ENCODE measurements around the gene GPX3. TPM values are rescaled to one million over a fixed set of nuclear protein-coding genes. Genes with fewer than 3 reads are reported as not detected.

Gene GPX3
- total and polyA plus RNA-seq, 9 of the 15 experiments (the other 6 are each of a cell fraction or from before 2014, with no cell fraction given): 0.25 to 0.86 TPM; not detected in 7

- TF ChIP-seq CEBPZ (IDR thresholded peaks at IDR 0.05; ENCODE audit: borderline replicate concordance, low read depth, low read length) (no peak), SMAD4 (CRISPR knock-in tag; conservative IDR thresholded peaks at IDR 0.05) (peak; percentile 76; the same call in 1 of the 2 replicates), ASH1L (IDR thresholded peaks at IDR 0.05; ENCODE audit: borderline replicate concordance, low read depth, partially characterized antibody) (no peak), ZNF212 (CRISPR knock-in tag; IDR thresholded peaks at IDR 0.05) (no peak), NBN (IDR thresholded peaks at IDR 0.05; ENCODE audit: low read depth) (peak; percentile 76; the same call in 1 of the 2 replicates), EGR1 (conservative IDR thresholded peaks at IDR 0.05) (peak; percentile 75), MXI1 (IDR thresholded peaks at IDR 0.05; ENCODE audit: low read depth, low read length) (no peak), HDAC3 (IDR thresholded peaks at IDR 0.05; ENCODE audit: borderline replicate concordance, partially characterized antibody) (peak; percentile 57), ZNF407 (IDR thresholded peaks at IDR 0.05; ENCODE audit: low read depth) (no peak), CREB3 (tag; conservative IDR thresholded peaks at IDR 0.05; ENCODE audit: low read depth) (0 out of 2 replicates have a peak, but pooled peaks have one; percentile 16), MTA2 (IDR thresholded peaks at IDR 0.05; ENCODE audit: low read depth) (peak; percentile 1; the same call in 1 of the 2 replicates)
These were observed 4.3 kb upstream of the GPX3 start (continued) for GRCh38 chr5:151015974-151016587.

Measured in K562 (cell line).